ENCODE results near the gene TRMT2A. TPM values are rescaled to one million over a fixed set of nuclear protein-coding genes. Genes with fewer than 3 reads are reported as not detected.
"Not testable (repeated sequence)": the region's sequence is repeated elsewhere in the genome, so short reads cannot be mapped to it uniquely, and the experiment has no call there.

Gene TRMT2A
- total RNA-seq, 2 experiments from 2014 or later = 98.1 to 140 TPM

- H3K4me3 Mint-ChIP-seq = no peak overlapping the region
- no peaks in the 10 kb centered on the region for H3K9me3 Mint-ChIP-seq (ENCODE audit: low read depth)
- CTCF ChIA-PET = interaction anchor here (0.6 to 1.7 kb wide), 3 partner anchors 7 to 33 kb away, joined by 3 to 6 read pairs (median 4); partner anchors contain the start of gene TRMT2A
- H3K36me3 Mint-ChIP-seq = peaks cover 27% of the 10 kb centered on the region
- ATAC-seq (no peak), DNase-seq (no peak)
- H3K4me1 Mint-ChIP-seq = peaks cover 64% of the 10 kb centered on the region
- H3K27me3 Mint-ChIP-seq = no peaks in the 10 kb centered on the region
- H3K27ac Mint-ChIP-seq = peak overlapping the region; percentile 33
Observed at GRCh38 chr22:20083891-20084546, 33.0 kb downstream of the TRMT2A start.

- peaks cover 60% of the 10 kb centered on the region for H3K4me1 Mint-ChIP-seq
- CTCF ChIA-PET = interaction anchor here (0.6 to 1.8 kb wide), 4 partner anchors 8 to 34 kb away, joined by 4 to 10 read pairs (median 5); partner anchors contain the start of gene TRMT2A
- no peaks in the 10 kb centered on the region for H3K27me3 Mint-ChIP-seq
- no peak for ATAC-seq
- H3K4me3 Mint-ChIP-seq = peak overlapping the region; percentile 1
- peak overlapping the region; percentile 33 for H3K27ac Mint-ChIP-seq
- DNase-seq = no peak
- H3K36me3 Mint-ChIP-seq = peaks cover 26% of the 10 kb centered on the region
- no peaks in the 10 kb centered on the region for H3K9me3 Mint-ChIP-seq (ENCODE audit: low read depth)
Observed at GRCh38 chr22:20083157-20083890, 33.7 kb downstream of the TRMT2A start.

- CTCF ChIA-PET = interaction anchor here (0.7 to 1.7 kb wide), 3 partner anchors 10 to 183 kb away, joined by 3 to 5 read pairs (median 4); no protein-coding TSS in a partner anchor
- H3K4me3 Mint-ChIP-seq = peak overlapping the region; percentile 92
- ATAC-seq (no peak), DNase-seq (peak; percentile 56)
- peak overlapping the region; percentile 84 for H3K27ac Mint-ChIP-seq
- peaks cover 7% of the 10 kb centered on the region for H3K36me3 Mint-ChIP-seq
- H3K9me3 Mint-ChIP-seq (ENCODE audit: low read depth) = no peaks in the 10 kb centered on the region
- H3K27me3 Mint-ChIP-seq = no peaks in the 10 kb centered on the region
- peaks cover 48% of the 10 kb centered on the region for H3K4me1 Mint-ChIP-seq
Observed at GRCh38 chr22:20080776-20081654, 36.0 kb downstream of the TRMT2A start.

GRCh38 chr22:20080445-20080775, 36.6 kb downstream of the TRMT2A start:
- Mint-ChIP-seq H3K4me1 (peaks cover 47% of the 10 kb centered on the region), H3K27ac (peak overlapping the region; percentile 84), H3K27me3 (no peaks in the 10 kb centered on the region)

GRCh38 chr22:20079745-20080444, 37.1 kb downstream of the TRMT2A start, which contains the start of gene DGCR8:
Gene DGCR8 (plus strand): TSS chr22:20080241. CDS start chr22:20085964, 5,723 bp downstream.
- Mint-ChIP-seq H3K9me3 (ENCODE audit: low read depth) (no peaks in the 10 kb centered on the region), H3K4me1 (peaks cover 43% of the 10 kb centered on the region), H3K4me3 (peak within 1 kb of the TSS; percentile 92), H3K36me3 (peaks cover 5% of the 10 kb centered on the region), H3K27ac (peak within 1 kb of the TSS; percentile 84), H3K27me3 (no peaks in the 10 kb centered on the region)
- peak; percentile 93 for ATAC-seq
- CTCF ChIA-PET = interaction anchor here (1.4 kb wide), 1 partner anchor 108 kb away, joined by 6 read pairs; no protein-coding TSS in a partner anchor
- peak; percentile 68 for DNase-seq

More at GRCh38 chr22:20080445-20080775, 36.6 kb downstream of the TRMT2A start:
- ATAC-seq = peak; percentile 76
- Mint-ChIP-seq H3K4me3 (peak overlapping the region; percentile 92), H3K9me3 (ENCODE audit: low read depth) (no peaks in the 10 kb centered on the region), H3K36me3 (peaks cover 6% of the 10 kb centered on the region)
- peak; percentile 76 for DNase-seq
- CTCF ChIA-PET = no interaction called here

GRCh38 chr22:20076627-20077172, 40.3 kb downstream of the TRMT2A start:
- H3K36me3 Mint-ChIP-seq = peaks cover 3% of the 10 kb centered on the region
- H3K4me3 Mint-ChIP-seq = no peak overlapping the region
- no peak overlapping the region for H3K27ac Mint-ChIP-seq
- no peak for DNase-seq
- no peaks in the 10 kb centered on the region for H3K9me3 Mint-ChIP-seq (ENCODE audit: low read depth)
- no peaks in the 10 kb centered on the region for H3K27me3 Mint-ChIP-seq
- CTCF ChIA-PET = no interaction called here
- peaks cover 13% of the 10 kb centered on the region for H3K4me1 Mint-ChIP-seq
- ATAC-seq = no peak

- ATAC-seq (no peak), DNase-seq (no peak)
- H3K9me3 Mint-ChIP-seq (ENCODE audit: low read depth) = no peaks in the 10 kb centered on the region
- H3K4me3 Mint-ChIP-seq = no peak overlapping the region
- CTCF ChIA-PET = no interaction called here
- H3K27me3 Mint-ChIP-seq = no peaks in the 10 kb centered on the region
- no peak overlapping the region for H3K27ac Mint-ChIP-seq
- no peaks in the 10 kb centered on the region for H3K36me3 Mint-ChIP-seq
- no peaks in the 10 kb centered on the region for H3K4me1 Mint-ChIP-seq
Observed at GRCh38 chr22:20071524-20071972, 45.5 kb downstream of the TRMT2A start.

- H3K27ac Mint-ChIP-seq = no peak overlapping the region
- peaks cover 3% of the 10 kb centered on the region for H3K36me3 Mint-ChIP-seq
- CTCF ChIA-PET = no interaction called here
- no peak for DNase-seq
- no peaks in the 10 kb centered on the region for H3K9me3 Mint-ChIP-seq (ENCODE audit: low read depth)
- no peaks in the 10 kb centered on the region for H3K27me3 Mint-ChIP-seq
- H3K4me1 Mint-ChIP-seq = no peaks in the 10 kb centered on the region
- H3K4me3 Mint-ChIP-seq = no peak overlapping the region
- no peak for ATAC-seq
Observed at GRCh38 chr22:20069331-20070042, 47.5 kb downstream of the TRMT2A start.

- H3K4me3 Mint-ChIP-seq = no peak overlapping the region
- H3K27me3 Mint-ChIP-seq = no peaks in the 10 kb centered on the region
- no peak for ATAC-seq
- CTCF ChIA-PET = interaction anchor here (0.7 kb wide), 1 partner anchor 16 kb away, joined by 3 read pairs; no protein-coding TSS in a partner anchor
- H3K36me3 Mint-ChIP-seq = peaks cover 3% of the 10 kb centered on the region
- H3K27ac Mint-ChIP-seq = no peak overlapping the region
- H3K9me3 Mint-ChIP-seq (ENCODE audit: low read depth) = no peaks in the 10 kb centered on the region
- DNase-seq = no peak
- no peaks in the 10 kb centered on the region for H3K4me1 Mint-ChIP-seq
Observed at GRCh38 chr22:20068640-20069039, 48.4 kb downstream of the TRMT2A start.

- H3K9me3 Mint-ChIP-seq (ENCODE audit: low read depth); H3K36me3 Mint-ChIP-seq; H3K27ac Mint-ChIP-seq; ATAC-seq; DNase-seq; H3K4me3 Mint-ChIP-seq; H3K4me1 Mint-ChIP-seq; CTCF ChIA-PET; H3K27me3 Mint-ChIP-seq: not testable (repeated sequence)
Observed at GRCh38 chr22:20067384-20067682, 49.7 kb downstream of the TRMT2A start.

- ATAC-seq (no peak), DNase-seq (no peak)
- H3K36me3 Mint-ChIP-seq = peaks cover 3% of the 10 kb centered on the region
- H3K27ac Mint-ChIP-seq = no peak overlapping the region
- no peaks in the 10 kb centered on the region for H3K27me3 Mint-ChIP-seq
- H3K4me3 Mint-ChIP-seq = no peak overlapping the region
- no peaks in the 10 kb centered on the region for H3K9me3 Mint-ChIP-seq (ENCODE audit: low read depth)
- CTCF ChIA-PET = no interaction called here
- H3K4me1 Mint-ChIP-seq = no peaks in the 10 kb centered on the region
Observed at GRCh38 chr22:20066617-20067383, 50.2 kb downstream of the TRMT2A start.

Measured in activated CD8-positive, alpha-beta memory T cell treated with anti-CD3 and anti-CD28 coated beads, Interleukin-2, amount 10 ng/mL, durations not matched to agents 7 days and 5 days (primary cell).